ENCODE data around the gene ALKBH8.

- TF ChIP-seq, protein P1, sequence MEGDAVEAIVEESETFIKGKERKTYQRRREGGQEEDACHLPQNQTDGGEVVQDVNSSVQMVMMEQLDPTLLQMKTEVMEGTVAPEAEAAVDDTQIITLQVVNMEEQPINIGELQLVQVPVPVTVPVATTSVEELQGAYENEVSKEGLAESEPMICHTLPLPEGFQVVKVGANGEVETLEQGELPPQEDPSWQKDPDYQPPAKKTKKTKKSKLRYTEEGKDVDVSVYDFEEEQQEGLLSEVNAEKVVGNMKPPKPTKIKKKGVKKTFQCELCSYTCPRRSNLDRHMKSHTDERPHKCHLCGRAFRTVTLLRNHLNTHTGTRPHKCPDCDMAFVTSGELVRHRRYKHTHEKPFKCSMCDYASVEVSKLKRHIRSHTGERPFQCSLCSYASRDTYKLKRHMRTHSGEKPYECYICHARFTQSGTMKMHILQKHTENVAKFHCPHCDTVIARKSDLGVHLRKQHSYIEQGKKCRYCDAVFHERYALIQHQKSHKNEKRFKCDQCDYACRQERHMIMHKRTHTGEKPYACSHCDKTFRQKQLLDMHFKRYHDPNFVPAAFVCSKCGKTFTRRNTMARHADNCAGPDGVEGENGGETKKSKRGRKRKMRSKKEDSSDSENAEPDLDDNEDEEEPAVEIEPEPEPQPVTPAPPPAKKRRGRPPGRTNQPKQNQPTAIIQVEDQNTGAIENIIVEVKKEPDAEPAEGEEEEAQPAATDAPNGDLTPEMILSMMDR (IDR thresholded peaks at IDR 0.05): no peak
- TF ChIP-seq POLR2A (IDR thresholded peaks at IDR 0.05): no peak
Observed at GRCh38 chr11:107593951-107594350, 28.4 kb upstream of the ALKBH8 start.
